SKM-1 treated with dmso at 0.1 percent for 144 hours (cell line): ENCODE data around the gene MOSMO.

Experiments
- DNase-seq: peaks from one replicate; lab custom pipeline; 2025; ENCODE audit not compliant: unreplicated experiment; lab: John Stamatoyannopoulos, UW

MOSMO gene

GRCh38 chr16:22007509-22008214 lies at the start of gene MOSMO:
Gene MOSMO (plus strand): TSS chr16:22008111. CDS start chr16:22008302, 191 bp downstream.
- peak; percentile 56 for DNase-seq

- DNase-seq: no peak
These were observed 48.9 kb upstream of the MOSMO start for GRCh38 chr16:21959050-21959449.

- DNase-seq: no peak
These were observed 45.4 kb upstream of the MOSMO start for GRCh38 chr16:21962475-21962874.

GRCh38 chr16:21963887-21964286 lies 44.0 kb upstream of the MOSMO start:
- no peak for DNase-seq

- no peak for DNase-seq
These were observed 43.6 kb upstream of the MOSMO start for GRCh38 chr16:21964353-21964752.

- no peak for DNase-seq
These were observed 36.1 kb upstream of the MOSMO start for GRCh38 chr16:21971856-21972255.

- DNase-seq: no peak
These were observed 34.0 kb upstream of the MOSMO start for GRCh38 chr16:21973945-21974344.

GRCh38 chr16:21980032-21980431 lies 27.9 kb upstream of the MOSMO start:
- DNase-seq: no peak

GRCh38 chr16:21982108-21982507 lies 25.8 kb upstream of the MOSMO start:
- DNase-seq: no peak

- no peak for DNase-seq
These were observed 23.8 kb upstream of the MOSMO start for GRCh38 chr16:21984062-21984461.

- no peak for DNase-seq
These were observed 22.4 kb upstream of the MOSMO start for GRCh38 chr16:21985524-21985923.

GRCh38 chr16:21986692-21987246 lies 21.1 kb upstream of the MOSMO start:
- no peak for DNase-seq

GRCh38 chr16:21987498-21987897 lies 20.4 kb upstream of the MOSMO start:
- DNase-seq: no peak

GRCh38 chr16:21989133-21989532 lies 18.8 kb upstream of the MOSMO start:
- no peak for DNase-seq

GRCh38 chr16:21989751-21990150 lies 18.2 kb upstream of the MOSMO start:
- no peak for DNase-seq

GRCh38 chr16:21990381-21990944 lies 17.4 kb upstream of the MOSMO start:
- no peak for DNase-seq

GRCh38 chr16:21991621-21992020 lies 16.3 kb upstream of the MOSMO start:
- DNase-seq: no peak

- DNase-seq: no peak
These were observed 12.9 kb upstream of the MOSMO start for GRCh38 chr16:21994856-21995465.

GRCh38 chr16:21996923-21997696 lies 10.8 kb upstream of the MOSMO start:
- DNase-seq: no peak

- no peak for DNase-seq
These were observed 10.0 kb upstream of the MOSMO start for GRCh38 chr16:21997697-21998480.

GRCh38 chr16:22001591-22001990 lies 6.3 kb upstream of the MOSMO start:
- DNase-seq: no peak
